Stimulated activated CD8-positive, alpha-beta memory T cell treated with anti-CD3 and anti-CD28 coated beads, Interleukin-15, amount 100 ng/mL, for 24 hours (primary cell): ENCODE data around the gene SERPINH1.

Experiments
- DNase-seq: peaks from one replicate; pipeline ENCODE4 v3.0.0-alpha.2; 2020; ENCODE audit warnings: low read depth

SERPINH1 gene

DNA sequence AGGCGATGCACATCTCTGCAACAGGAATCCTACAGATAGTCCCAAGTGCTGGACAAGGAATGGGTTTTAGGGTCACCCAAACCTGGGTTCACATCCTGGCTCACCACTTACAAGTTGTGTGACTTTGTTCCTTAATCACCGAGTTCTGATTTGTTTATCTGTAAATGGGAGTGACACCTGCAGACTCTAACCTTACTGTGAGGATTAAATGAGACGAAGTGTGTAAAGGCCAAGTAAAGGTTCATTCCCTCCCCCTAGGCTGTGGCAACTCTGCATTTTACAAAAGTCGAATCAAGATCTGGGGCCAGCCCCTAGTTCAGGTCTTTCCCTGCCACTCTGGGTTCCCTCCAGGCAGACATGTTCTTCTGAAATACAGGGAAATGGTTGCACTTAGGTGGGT, 34.9 kb downstream of the SERPINH1 start:
- no peak for DNase-seq

- DNase-seq: no peak
Observed at GRCh38 chr11:75597636-75598035, 35.6 kb downstream of the SERPINH1 start.

- no peak for DNase-seq
Observed at GRCh38 chr11:75598264-75598663, 36.2 kb downstream of the SERPINH1 start.

- no peak for DNase-seq
Observed at GRCh38 chr11:75598900-75599299, 36.8 kb downstream of the SERPINH1 start.

DNA sequence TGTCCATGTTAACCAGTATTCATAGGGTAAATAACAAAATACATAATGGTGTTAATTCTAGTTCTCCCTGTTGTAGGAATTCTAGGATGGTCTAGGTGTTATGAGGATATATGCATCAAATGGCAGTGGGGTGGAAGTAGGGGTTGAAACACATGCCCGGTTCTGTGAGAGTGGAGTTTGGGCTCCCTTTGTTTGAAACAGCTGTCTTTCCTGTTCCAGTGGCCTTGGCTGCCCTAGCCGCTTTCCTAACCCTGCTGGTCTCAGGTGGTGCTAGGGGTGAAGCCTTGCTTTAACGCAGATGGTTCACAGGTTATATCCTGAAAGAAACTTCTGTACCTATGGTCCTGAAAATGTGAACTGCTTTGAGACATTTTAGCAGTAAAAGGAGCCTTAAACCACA, 38.3 kb downstream of the SERPINH1 start:
- DNase-seq: no peak

DNA sequence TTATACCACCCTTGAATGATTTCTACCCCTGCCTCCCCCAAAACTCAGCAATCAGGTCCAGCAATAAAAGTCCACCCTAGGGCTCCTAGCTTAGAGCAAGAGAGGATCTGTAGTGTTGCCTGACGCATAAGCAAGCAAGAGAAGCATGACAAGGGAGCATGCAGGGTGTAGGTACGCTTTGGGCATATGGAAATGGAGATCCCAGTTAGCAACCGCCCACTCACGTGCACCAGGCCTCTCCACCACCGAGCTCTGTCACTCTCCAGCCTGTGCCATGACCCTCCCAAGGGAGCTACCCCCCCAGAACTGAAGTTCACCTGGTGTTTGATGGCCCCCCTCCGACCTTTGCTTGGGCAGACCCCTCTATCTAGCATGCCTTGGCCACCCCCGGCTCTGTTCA, 39.4 kb downstream of the SERPINH1 start:
- DNase-seq: no peak

DNA sequence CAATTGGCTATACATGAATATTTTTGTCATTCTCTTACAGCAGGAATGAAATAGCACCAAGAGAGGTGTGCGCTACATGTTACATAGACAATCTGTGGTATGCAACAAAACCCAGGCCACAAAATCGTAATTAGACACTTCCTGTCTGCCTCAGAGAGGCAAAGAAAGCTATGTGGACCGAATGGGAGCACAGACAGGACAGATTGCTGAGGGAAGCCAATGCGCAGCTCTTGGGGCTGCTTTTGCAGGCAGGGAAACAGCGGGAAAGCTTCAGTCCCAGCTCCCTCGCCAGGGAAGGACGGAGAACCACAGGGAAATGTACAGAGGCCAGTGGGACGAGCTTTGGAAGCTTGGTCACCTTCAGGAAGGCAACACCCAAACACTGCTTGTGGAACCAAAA, 40.9 kb downstream of the SERPINH1 start:
- DNase-seq: no peak

- DNase-seq: no peak
Observed at GRCh38 chr11:75603791-75604736, 42.0 kb downstream of the SERPINH1 start.

GRCh38 chr11:75606099-75606498, 44.0 kb downstream of the SERPINH1 start:
- no peak for DNase-seq

- no peak for DNase-seq
Observed at GRCh38 chr11:75611823-75612222, 49.8 kb downstream of the SERPINH1 start.

GRCh38 chr11:75615751-75616150, 53.7 kb downstream of the SERPINH1 start:
- no peak for DNase-seq

DNA sequence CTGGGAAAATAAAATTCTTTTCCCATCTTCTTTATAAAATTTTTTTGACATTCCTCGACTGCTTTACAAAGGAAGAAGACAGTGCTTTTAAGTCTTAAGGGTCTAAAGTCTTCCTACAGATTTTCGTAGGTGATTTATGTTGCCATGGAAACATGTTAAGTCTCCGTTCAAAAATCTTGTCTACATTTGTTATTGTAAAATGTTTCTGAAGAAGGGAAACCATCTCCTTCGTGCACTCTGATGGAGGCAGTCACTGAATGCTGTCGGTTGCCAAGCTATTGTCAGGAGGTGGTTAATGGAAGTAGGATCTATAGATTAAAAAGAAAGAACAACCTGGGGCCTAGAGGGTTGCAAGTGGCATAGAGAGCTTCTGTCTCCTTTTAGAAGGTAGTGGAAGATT, 54.2 kb downstream of the SERPINH1 start:
- DNase-seq: no peak
